Stimulated activated effector memory CD8-positive, alpha-beta T cell treated with anti-CD3 and anti-CD28 coated beads, Interleukin-12 subunit alpha, Interleukin-12 subunit beta, amount 100 ng/mL, for 72 hours (primary cell): Measurements from ENCODE around the gene GATA3.
"Not testable (repeated sequence)": the region's sequence is repeated elsewhere in the genome, so short reads cannot be mapped to it uniquely, and the experiment has no call there.

Experiments
- ATAC-seq: fragments of 150-1000 bp; cut with Tn5 transposase; 2 replicates; pipeline ENCODE4 v1.10.0; 2021
- DNase-seq, 2 donors: peaks; one replicate each; pipeline ENCODE4 v3.0.0; 2021 to 2022; ENCODE audit warnings: low spot score in 2 of 2
- H3K27ac Mint-ChIP-seq: one replicate; pipeline ENCODE4 v1.8.0; 2022; ENCODE audit warnings: mild to moderate bottlenecking, mixed read lengths
- H3K36me3 Mint-ChIP-seq: one replicate; pipeline ENCODE4 v1.8.0; 2022; ENCODE audit warnings: mild to moderate bottlenecking, mixed read lengths
- H3K4me1 Mint-ChIP-seq: one replicate; pipeline ENCODE4 v1.8.0; 2022; ENCODE audit warnings: mixed read lengths
- H3K4me3 Mint-ChIP-seq: one replicate; pipeline ENCODE4 v1.8.0; 2022; ENCODE audit warnings: mild to moderate bottlenecking, mixed read lengths
- H3K9me3 Mint-ChIP-seq: one replicate; pipeline ENCODE4 v1.8.0; 2022; ENCODE audit warnings: mixed read lengths

GATA3 gene

DNA sequence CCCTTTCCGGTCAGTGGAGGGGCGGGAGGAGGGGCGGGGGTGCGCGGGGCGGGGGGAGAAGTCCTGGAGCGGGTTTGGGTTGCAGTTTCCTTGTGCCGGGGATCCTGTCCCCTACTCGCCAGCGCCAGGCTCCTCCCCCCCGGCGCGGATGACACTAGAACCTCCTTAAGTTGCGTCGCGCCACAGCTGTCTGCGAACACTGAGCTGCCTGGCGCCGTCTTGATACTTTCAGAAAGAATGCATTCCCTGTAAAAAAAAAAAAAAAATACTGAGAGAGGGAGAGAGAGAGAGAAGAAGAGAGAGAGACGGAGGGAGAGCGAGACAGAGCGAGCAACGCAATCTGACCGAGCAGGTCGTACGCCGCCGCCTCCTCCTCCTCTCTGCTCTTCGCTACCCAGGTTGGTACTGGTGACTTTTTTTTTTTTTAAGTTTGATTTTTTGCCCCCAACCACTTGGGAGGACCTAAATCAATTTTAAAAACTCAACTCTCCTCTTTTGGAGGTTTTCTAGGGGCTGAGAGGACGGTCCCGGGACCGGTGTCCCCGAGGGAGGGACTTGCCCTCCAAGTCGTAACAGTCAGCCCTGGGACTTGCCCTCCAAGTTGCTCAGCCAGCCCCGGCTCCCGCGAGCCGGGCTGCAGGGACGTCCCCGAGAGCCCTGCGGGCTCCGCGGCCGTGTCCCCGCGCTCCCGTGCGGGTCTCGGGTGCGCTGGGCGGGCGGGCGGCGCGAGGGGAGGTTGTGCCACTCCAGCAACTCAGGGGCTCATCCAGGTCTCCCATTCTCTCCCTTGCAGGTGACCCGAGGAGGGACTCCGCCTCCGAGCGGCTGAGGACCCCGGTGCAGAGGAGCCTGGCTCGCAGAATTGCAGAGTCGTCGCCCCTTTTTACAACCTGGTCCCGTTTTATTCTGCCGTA is at the start of gene GATA3:
Gene GATA3, plus strand, starts transcription at position 195 of the 914 bp plus-strand sequence. CDS start 968 bp downstream, outside the sequence.
- Mint-ChIP-seq H3K4me3 (peak within 1 kb of the TSS; percentile 81), H3K9me3 (no peaks in the 10 kb centered on the region), H3K36me3 (peaks cover 69% of the 10 kb centered on the region), H3K27ac (peak within 1 kb of the TSS; percentile 95), H3K4me1 (peaks cover 56% of the 10 kb centered on the region)
- ATAC-seq (peak; percentile 68), DNase-seq (peak; percentile 62 to 89)

GRCh38 chr10:8006274-8006999 is 48.1 kb upstream of the GATA3 start:
- Mint-ChIP-seq H3K36me3 (peaks cover 29% of the 10 kb centered on the region), H3K27ac (no peak overlapping the region), H3K9me3 (peaks cover 9% of the 10 kb centered on the region), H3K4me1 (no peaks in the 10 kb centered on the region), H3K4me3 (no peak overlapping the region)
- ATAC-seq (no peak), DNase-seq (no peak)

DNA sequence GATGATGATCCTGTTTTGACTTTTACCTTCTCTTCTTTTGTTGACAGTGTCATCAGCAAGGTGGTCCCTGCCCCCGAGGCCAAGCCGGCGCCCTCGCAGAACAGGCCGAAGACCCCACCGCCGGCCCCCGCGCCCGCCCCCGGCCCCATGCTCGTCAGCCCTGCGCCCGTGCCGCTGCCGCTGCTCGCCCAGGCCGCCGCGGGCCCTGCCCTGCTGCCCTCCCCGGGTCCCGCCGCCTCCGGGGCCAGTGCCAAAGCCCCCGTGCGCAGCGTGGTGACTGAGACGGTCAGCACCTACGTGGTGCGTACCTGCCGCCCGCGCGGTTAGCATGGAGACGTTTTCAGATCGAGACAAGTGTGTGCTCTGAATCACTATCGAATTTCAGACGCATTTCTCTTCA is 45.5 kb upstream of the GATA3 start:
- DNase-seq = no peak
- Mint-ChIP-seq H3K9me3 (peaks cover 5% of the 10 kb centered on the region), H3K4me3 (no peak overlapping the region), H3K4me1 (no peaks in the 10 kb centered on the region), H3K36me3 (peaks cover 34% of the 10 kb centered on the region), H3K27ac (no peak overlapping the region)
- ATAC-seq = no peak

DNA sequence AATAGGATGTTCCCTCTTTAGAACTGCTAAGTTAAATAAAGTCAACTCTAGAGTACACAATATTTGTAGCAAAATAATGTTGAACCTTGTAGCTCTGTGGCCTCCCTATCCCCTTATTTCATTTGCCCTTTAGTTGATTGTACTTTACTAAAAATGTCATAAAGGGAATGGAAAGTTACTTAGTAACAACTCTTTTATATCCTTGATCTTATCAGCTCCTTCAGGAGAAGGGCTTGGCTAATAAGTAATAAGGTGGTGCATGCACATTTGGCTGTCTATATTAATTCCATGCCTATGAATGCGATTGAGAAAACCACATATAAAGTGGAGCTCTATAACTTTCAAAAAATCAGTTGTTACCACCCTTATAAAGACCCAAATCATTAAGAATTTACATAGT is 41.5 kb upstream of the GATA3 start:
- peaks cover 52% of the 10 kb centered on the region for H3K36me3 Mint-ChIP-seq
- H3K4me3 Mint-ChIP-seq = no peak overlapping the region

GRCh38 chr10:8013619-8014018 is 40.9 kb upstream of the GATA3 start:
- ATAC-seq (no peak), DNase-seq (no peak)
- no peaks in the 10 kb centered on the region for H3K9me3 Mint-ChIP-seq
- H3K4me3 Mint-ChIP-seq = no peak overlapping the region
- peaks cover 48% of the 10 kb centered on the region for H3K36me3 Mint-ChIP-seq
- no peaks in the 10 kb centered on the region for H3K4me1 Mint-ChIP-seq
- H3K27ac Mint-ChIP-seq = no peak overlapping the region

More for the DNA sequence above, 41.5 kb upstream of the GATA3 start:
- H3K9me3 Mint-ChIP-seq = no peaks in the 10 kb centered on the region
- DNase-seq (no peak), ATAC-seq (no peak)
- no peaks in the 10 kb centered on the region for H3K4me1 Mint-ChIP-seq
- no peak overlapping the region for H3K27ac Mint-ChIP-seq

DNA sequence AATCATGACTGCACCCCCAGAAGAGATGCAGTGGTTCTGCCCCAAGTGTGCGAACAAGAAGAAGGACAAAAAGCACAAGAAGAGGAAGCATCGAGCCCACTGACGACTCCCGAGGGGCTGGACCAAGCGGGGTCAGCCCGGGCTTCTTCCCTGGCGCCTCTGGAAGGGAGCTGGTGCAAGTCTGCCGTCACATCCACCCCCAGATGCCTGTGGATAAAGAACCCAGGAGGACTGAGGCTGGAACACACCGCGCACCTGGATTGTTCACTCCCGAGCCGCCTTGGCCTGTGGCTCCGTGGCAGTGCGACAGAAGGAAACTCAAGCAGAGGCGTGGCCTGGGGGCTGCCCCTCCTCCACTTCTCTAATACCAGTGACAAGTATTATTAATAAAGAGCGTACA is 39.8 kb upstream of the GATA3 start:
- H3K4me3 Mint-ChIP-seq = no peak overlapping the region
- DNase-seq (no peak), ATAC-seq (no peak)
- H3K36me3 Mint-ChIP-seq = peaks cover 43% of the 10 kb centered on the region
- H3K9me3 Mint-ChIP-seq = no peaks in the 10 kb centered on the region
- H3K27ac Mint-ChIP-seq = no peak overlapping the region
- H3K4me1 Mint-ChIP-seq = no peaks in the 10 kb centered on the region

DNA sequence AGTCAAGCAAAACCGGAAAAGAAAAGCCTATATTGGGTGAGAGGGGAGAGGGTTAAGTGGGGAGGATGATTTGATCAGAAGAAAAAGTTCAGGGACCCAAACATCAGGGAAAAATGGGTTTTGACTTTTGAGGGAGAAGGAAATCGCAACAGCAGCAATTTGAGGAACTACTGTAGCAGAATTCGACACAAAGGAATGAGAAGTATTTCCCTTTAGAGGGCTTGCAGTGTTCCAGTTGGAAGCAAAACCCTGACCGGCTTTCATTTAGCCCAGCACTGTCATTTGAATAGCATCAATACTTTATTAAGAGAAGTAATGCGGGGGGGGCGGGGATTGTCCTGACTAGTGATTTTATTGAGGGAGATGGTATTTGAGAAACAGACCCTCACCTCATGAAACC is 37.2 kb upstream of the GATA3 start:
- DNase-seq (no peak), ATAC-seq (no peak)
- Mint-ChIP-seq H3K4me1 (no peaks in the 10 kb centered on the region), H3K36me3 (peaks cover 24% of the 10 kb centered on the region), H3K9me3 (no peaks in the 10 kb centered on the region), H3K4me3 (no peak overlapping the region), H3K27ac (no peak overlapping the region)

GRCh38 chr10:8023321-8023720 is 31.2 kb upstream of the GATA3 start:
- Mint-ChIP-seq H3K36me3 (no peaks in the 10 kb centered on the region), H3K27ac (no peak overlapping the region)
- ATAC-seq = no peak

GRCh38 chr10:8023851-8024250 is 30.6 kb upstream of the GATA3 start:
- no peak for ATAC-seq
- no peaks in the 10 kb centered on the region for H3K36me3 Mint-ChIP-seq
- no peak overlapping the region for H3K27ac Mint-ChIP-seq
- no peak for DNase-seq
- no peak overlapping the region for H3K4me3 Mint-ChIP-seq
- H3K4me1 Mint-ChIP-seq = peaks cover 8% of the 10 kb centered on the region
- H3K9me3 Mint-ChIP-seq = no peaks in the 10 kb centered on the region

More at GRCh38 chr10:8023321-8023720, 31.2 kb upstream of the GATA3 start:
- Mint-ChIP-seq H3K4me1 (peaks cover 8% of the 10 kb centered on the region), H3K9me3 (no peaks in the 10 kb centered on the region), H3K4me3 (no peak overlapping the region)
- no peak for DNase-seq

- Mint-ChIP-seq H3K27ac (no peak overlapping the region), H3K4me1 (peaks cover 8% of the 10 kb centered on the region)
Measured at GRCh38 chr10:8026349-8027259, 27.9 kb upstream of the GATA3 start.

GRCh38 chr10:8031211-8031610 is 23.3 kb upstream of the GATA3 start:
- not testable (repeated sequence) for H3K4me3 Mint-ChIP-seq, ATAC-seq, H3K9me3 Mint-ChIP-seq, H3K36me3 Mint-ChIP-seq, DNase-seq, H3K27ac Mint-ChIP-seq
- H3K4me1 Mint-ChIP-seq = peaks cover 15% of the 10 kb centered on the region

More at GRCh38 chr10:8026349-8027259, 27.9 kb upstream of the GATA3 start:
- Mint-ChIP-seq H3K4me3 (peak overlapping the region; percentile 61), H3K9me3 (no peaks in the 10 kb centered on the region), H3K36me3 (no peaks in the 10 kb centered on the region)
- ATAC-seq = no peak
- DNase-seq = no peak

DNA sequence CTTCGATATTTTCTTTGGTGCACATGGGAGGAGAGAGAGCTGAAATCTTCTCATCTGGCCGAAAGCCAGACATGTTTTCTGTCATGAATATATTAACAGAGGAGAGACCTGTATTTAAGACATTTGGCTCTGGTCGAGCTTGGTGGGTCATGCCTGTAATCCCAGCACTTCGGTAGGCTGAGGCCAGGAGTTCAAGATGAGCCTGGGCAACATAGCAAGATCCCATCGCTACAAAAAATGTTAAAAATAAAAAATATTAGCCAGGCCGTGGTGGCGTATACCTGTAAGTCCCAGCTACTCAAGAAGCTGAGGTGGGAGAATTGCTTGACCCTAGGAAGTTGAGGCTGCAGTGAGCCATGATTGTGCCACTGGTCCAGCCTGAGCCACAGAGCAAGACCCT is 21.9 kb upstream of the GATA3 start:
- Mint-ChIP-seq H3K4me1 (peaks cover 13% of the 10 kb centered on the region), H3K9me3 (no peaks in the 10 kb centered on the region), H3K36me3 (peaks cover 8% of the 10 kb centered on the region), H3K27ac (no peak overlapping the region), H3K4me3 (no peak overlapping the region)
- ATAC-seq (no peak), DNase-seq (no peak)

DNA sequence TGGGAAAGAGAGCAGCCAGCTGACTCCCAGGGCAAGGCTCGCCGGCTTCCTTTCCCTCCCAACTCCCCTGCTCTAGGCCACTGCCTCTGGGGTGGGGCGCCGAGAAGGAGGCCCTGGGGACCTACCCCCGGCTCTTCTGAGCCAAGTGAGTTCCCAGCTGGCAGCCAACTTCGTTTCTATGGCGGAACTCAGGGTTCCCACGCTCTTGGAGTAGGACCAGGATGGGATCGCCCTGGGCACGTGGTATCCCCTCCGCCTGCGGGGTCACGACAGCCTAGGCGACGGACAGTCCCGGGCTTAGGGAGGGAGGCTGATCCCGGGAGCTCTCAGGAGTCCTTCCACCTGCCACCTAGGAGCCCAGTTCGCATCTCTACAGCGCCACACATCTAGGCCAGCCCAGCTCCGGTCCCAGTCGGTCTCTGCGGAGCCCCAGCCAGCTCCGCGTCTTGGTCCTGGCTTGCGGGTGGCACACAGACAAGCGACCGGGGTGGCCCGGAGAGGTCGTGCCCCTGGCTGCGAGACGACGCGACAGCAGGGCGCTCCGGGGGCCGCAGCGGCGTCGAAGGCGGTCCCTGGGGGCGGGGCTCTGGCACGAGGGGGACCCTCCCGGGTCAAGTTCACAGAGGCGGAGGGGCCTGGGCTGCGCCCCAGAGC is 20.5 kb upstream of the GATA3 start:
- ATAC-seq (peak; percentile 23), DNase-seq (peak in 1 of 2 donors; percentile 51)
- Mint-ChIP-seq H3K36me3 (peaks cover 18% of the 10 kb centered on the region), H3K4me3 (peak overlapping the region; percentile 21), H3K9me3 (no peaks in the 10 kb centered on the region), H3K27ac (no peak overlapping the region), H3K4me1 (peaks cover 23% of the 10 kb centered on the region)

GRCh38 chr10:8034466-8035005 is 20.0 kb upstream of the GATA3 start:
- Mint-ChIP-seq H3K9me3 (no peaks in the 10 kb centered on the region), H3K27ac (no peak overlapping the region), H3K4me1 (peaks cover 27% of the 10 kb centered on the region), H3K36me3 (peaks cover 18% of the 10 kb centered on the region), H3K4me3 (peak overlapping the region; percentile 36)
- ATAC-seq = peak; percentile 9
- peak; percentile 2 to 49 for DNase-seq
